HG02798 (cell line): ENCODE results near the gene MRPL20.
"Not testable (repeated sequence)": the region's sequence is repeated elsewhere in the genome, so short reads cannot be mapped to it uniquely, and the experiment has no call there.

ENCODE experiments used
- ATAC-seq: cut with Tn5 transposase; IDR thresholded peaks from one replicate; pipeline ENCODE4 v1.9.1; 2021; ENCODE audit warnings: mild to moderate bottlenecking; ENCODE audit not compliant: unreplicated experiment, poor library complexity

The MRPL20 gene

GRCh38 chr1:1427106-1427819 is 20.2 kb upstream of the MRPL20 start:
- ATAC-seq, result no peak

GRCh38 chr1:1426496-1427105 is 19.5 kb upstream of the MRPL20 start:
- no peak for ATAC-seq

GRCh38 chr1:1425753-1426495 is 18.8 kb upstream of the MRPL20 start:
- ATAC-seq, result no peak

GRCh38 chr1:1425426-1425752 is 18.3 kb upstream of the MRPL20 start:
- ATAC-seq, result no peak

GRCh38 chr1:1424707-1425106 is 17.6 kb upstream of the MRPL20 start:
- no peak for ATAC-seq

- no peak for ATAC-seq
These were observed 16.1 kb upstream of the MRPL20 start for GRCh38 chr1:1423245-1423597.

GRCh38 chr1:1422465-1423244 is 15.6 kb upstream of the MRPL20 start:
- ATAC-seq, result no peak

GRCh38 chr1:1421907-1422464 is 14.9 kb upstream of the MRPL20 start:
- no peak for ATAC-seq

- ATAC-seq, result no peak
These were observed 14.2 kb upstream of the MRPL20 start, which contains the start of gene ANKRD65 for GRCh38 chr1:1421147-1421906. ANKRD65 (minus strand) TSS chr1:1421276; CDS start chr1:1421005, 271 bp downstream.

- ATAC-seq, result no peak
These were observed 13.6 kb upstream of the MRPL20 start for GRCh38 chr1:1420654-1421141.

- no peak for ATAC-seq
These were observed 12.9 kb upstream of the MRPL20 start for GRCh38 chr1:1419813-1420653.

GRCh38 chr1:1419363-1419812 is 12.3 kb upstream of the MRPL20 start:
- no peak for ATAC-seq

- no peak for ATAC-seq
These were observed 11.6 kb upstream of the MRPL20 start for GRCh38 chr1:1418464-1419362.

GRCh38 chr1:1417825-1418463 is 10.9 kb upstream of the MRPL20 start:
- ATAC-seq, result not testable (repeated sequence)

- ATAC-seq, result not testable (repeated sequence)
These were observed 10.3 kb upstream of the MRPL20 start for GRCh38 chr1:1417396-1417795.

- no peak for ATAC-seq
These were observed 8.7 kb upstream of the MRPL20 start for GRCh38 chr1:1415751-1416150.

- not testable (repeated sequence) for ATAC-seq
These were observed 5.3 kb upstream of the MRPL20 start for GRCh38 chr1:1412311-1412902.
